IPS-18c (cell line): ENCODE measurements around the gene RNPEPL1.

Source experiments
- H3K4me3 ChIP-seq: 2 replicates; pipeline ENCODE4 v1.7.0; 2013; ENCODE audit warnings: low read depth, mild to moderate bottlenecking, low read length, moderate library complexity; ENCODE audit not compliant: insufficient read depth
- H3K9me3 ChIP-seq: one replicate; pipeline ENCODE4 v1.6.1; 2013; ENCODE audit warnings: mild to moderate bottlenecking, low read length, moderate library complexity; ENCODE audit not compliant: control insufficient read depth, insufficient read depth

Gene RNPEPL1

DNA sequence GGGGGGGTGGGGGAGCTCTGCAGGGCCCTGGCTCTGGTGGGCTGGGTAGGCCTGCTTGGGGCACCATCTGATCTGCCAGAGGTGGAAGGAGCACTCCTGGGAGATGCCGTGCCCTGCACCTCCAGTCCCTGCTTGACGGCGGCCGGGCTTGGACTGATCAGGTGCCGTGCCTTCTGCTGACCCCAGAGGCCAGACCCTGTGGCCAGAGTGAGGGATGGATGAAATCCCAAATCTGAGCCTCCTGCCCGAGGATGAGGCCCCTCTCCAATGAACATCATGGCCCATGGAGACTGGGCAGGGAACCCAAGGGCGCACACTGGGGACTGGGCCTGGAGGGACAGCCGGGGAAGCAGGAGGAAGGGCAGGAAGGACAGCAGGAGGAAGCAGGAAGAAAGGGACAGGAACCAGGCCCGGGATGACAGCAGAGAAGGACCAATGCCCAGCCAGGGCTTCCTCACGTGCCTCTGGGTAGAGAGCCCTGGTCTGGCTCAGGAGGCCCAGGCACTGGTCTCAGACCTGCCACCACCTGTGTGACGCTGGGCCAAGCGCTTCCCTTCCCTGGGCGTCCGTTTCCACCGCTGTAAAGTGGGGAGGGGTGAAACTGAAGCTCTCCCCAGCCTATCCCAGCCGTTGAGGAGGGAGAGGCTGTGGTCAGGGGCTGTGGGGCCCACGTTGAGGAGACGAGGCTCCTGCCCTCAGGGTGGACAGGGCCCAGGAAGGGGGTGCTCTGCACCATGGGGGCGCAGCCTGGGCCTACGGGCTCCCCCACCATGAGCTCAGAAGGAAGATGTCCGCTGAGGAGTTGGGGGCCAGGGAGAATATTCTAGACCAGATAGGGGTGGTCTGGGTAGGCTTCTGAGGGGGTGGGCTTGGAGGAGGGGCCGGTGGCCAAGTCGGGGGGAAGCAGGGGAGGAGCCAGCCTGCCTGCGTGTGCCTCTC, 56.0 kb downstream of the RNPEPL1 start:
- H3K4me3 ChIP-seq = no peak overlapping the region
- no peaks in the 10 kb centered on the region for H3K9me3 ChIP-seq

GRCh38 chr2:240624950-240625621, 56.8 kb downstream of the RNPEPL1 start, which contains the start of gene GPR35:
Gene GPR35, plus strand, starts transcription at chr2:240625480. Its CDS starts 4,473 bp downstream, at chr2:240629953.
- no peak within 1 kb of the TSS for H3K4me3 ChIP-seq
- no peaks in the 10 kb centered on the region for H3K9me3 ChIP-seq

DNA sequence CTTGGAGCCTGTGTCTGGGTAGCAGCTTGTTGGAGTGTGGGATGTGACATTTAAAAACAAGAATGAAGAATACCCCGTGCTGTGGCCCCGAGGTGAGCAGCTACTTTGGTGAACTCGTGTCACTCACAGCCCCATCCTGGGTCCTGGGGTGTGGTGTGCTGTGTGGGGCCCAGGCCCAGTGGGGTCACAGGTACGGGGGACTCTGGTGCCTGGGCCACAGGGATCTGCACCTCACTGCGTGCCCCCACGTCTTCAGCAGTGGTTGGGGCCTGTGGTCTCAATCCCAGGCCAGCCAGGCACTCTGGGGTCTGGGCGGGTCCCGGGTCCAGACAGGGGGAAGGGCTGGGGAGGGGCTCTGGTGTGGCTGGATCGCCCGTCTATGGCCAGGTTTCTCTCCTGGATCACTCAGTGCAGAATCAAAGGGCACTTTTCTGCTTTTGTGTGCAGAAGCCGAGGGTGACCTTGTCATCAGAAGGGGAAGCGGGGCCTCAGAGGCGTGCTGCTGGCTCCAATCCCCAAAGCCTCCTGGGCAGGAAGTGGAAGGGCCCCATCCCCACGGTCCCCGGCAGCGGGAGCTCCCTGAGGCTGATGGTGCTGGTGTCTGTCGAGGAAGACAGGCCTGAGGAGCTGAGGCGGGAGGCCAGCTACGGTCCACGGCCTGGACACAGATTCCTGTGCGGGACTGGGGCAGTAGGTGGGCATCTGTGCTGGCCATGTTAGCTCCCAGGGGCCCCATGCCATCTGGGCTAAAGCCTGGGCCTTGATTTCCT, 58.4 kb downstream of the RNPEPL1 start:
- Histone ChIP-seq H3K4me3 (no peak overlapping the region), H3K9me3 (peaks cover 2% of the 10 kb centered on the region)

- no peak overlapping the region for H3K4me3 ChIP-seq
- H3K9me3 ChIP-seq = peaks cover 2% of the 10 kb centered on the region
Measured at GRCh38 chr2:240627736-240628506, 59.6 kb downstream of the RNPEPL1 start.

DNA sequence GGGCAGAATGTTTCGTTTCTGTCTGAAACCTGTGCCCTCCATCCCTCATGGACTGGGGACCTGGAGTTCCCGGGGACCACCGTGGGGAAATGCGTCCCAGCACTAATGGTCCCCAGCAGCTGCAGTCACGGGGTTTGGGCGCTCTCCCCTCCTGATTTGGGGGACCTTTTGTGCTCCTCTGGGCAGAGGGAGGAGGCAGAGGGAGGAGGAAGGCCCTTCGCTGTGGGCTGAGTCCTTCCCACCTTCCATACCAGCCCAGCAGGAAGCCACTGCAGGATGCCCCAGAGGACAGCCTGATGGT, 60.2 kb downstream of the RNPEPL1 start:
- H3K4me3 ChIP-seq = no peak overlapping the region
- H3K9me3 ChIP-seq = peaks cover 4% of the 10 kb centered on the region

DNA sequence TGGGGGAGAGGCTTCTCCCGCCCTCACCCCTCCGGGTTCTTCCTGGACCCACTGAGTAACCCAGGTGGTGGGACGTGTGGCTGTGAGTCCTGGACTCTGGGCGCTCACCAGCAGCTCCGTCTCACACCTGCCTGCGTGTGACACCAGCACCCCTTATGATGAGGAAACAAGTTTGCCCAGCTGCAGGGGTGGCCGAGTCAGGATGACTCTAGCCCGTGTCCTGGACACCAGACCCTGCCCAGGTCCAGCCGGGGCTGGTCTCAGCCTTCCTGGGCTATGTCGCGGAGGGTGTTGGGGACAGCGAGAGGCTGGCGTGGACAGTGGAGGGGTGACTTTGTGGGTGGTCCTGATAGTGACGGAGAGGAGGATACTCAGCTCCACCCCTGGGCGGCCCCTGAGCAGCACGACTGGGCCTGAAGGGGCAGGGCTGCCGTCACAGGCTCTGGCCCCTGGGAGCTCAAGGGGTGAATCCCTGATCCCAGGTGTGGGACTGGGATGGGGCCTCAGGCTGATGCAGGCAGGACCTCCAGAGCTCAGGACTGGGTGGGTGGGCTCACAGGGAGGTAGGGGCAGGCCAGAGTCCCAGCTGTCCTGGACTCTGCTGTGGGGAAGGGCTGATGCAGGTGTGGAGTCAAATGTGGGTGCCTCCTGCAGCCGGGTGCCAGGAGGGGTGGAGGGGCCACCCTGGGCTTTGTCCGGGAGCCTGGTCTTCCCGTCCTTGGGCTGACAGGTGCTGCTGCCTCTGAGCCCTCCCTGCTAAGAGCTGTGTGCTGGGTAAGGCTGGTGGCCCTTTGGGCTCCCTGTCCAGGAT, 60.7 kb downstream of the RNPEPL1 start:
- Histone ChIP-seq H3K9me3 (peaks cover 7% of the 10 kb centered on the region), H3K4me3 (no peak overlapping the region)

DNA sequence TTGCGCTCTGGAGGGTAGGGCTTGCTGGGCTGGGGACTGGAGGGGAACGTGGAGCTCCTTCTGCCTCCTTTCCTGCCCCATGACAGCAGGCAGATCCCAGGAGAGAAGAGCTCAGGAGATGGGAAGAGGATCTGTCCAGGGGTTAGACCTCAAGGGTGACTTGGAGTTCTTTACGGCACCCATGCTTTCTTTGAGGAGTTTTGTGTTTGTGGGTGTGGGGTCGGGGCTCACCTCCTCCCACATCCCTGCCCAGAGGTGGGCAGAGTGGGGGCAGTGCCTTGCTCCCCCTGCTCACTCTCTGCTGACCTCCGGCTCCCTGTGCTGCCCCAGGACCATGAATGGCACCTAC, 61.3 kb downstream of the RNPEPL1 start:
- peaks cover 10% of the 10 kb centered on the region for H3K9me3 ChIP-seq
- no peak overlapping the region for H3K4me3 ChIP-seq

GRCh38 chr2:240629968-240630770, 61.9 kb downstream of the RNPEPL1 start:
- no peak overlapping the region for H3K4me3 ChIP-seq
- H3K9me3 ChIP-seq = peaks cover 15% of the 10 kb centered on the region
